H1 (cell line): ENCODE data around the gene EML4. TPM values are rescaled to one million over a fixed set of nuclear protein-coding genes. Genes with fewer than 3 reads are reported as not detected.
A peak's percentile ranks its signal among the peaks of the same experiment; 100 is the strongest.

Source experiments
- CTCF ChIA-PET: fragments of 300-600 bp; sonication (Branson Sonifier 250); formaldehyde crosslinking; loops from one replicate; lab custom pipeline; 2021; ENCODE audit not compliant: partially characterized antibody; lab: Charles Lee
- POLR2A ChIA-PET: fragments of 300-600 bp; sonication (Branson Sonifier 250); formaldehyde crosslinking; loops from one replicate; lab custom pipeline; 2021; ENCODE audit warnings: inconsistent platforms; ENCODE audit not compliant: partially characterized antibody; lab: Charles Lee
- DNase-seq, 2 experiments: peaks; one replicate each; pipeline versions ENCODE4 v3.0.0 to v3.0.0-alpha.2; 2010 to 2022; ENCODE audit warnings: low spot score in 2 of 2, low read depth in 1 of 2, mixed read lengths in 1 of 2
- FAIRE-seq: peaks from 2 replicates; lab custom pipeline; 2011; peaks lifted over from hg19 to GRCh38; lab: Jason Lieb, UNC
- H2AFZ ChIP-seq: 2 replicates; pipeline ENCODE4 v1.8.1; 2012; ENCODE audit warnings: low read length, inconsistent platforms
- H2AK5ac ChIP-seq: 2 replicates; pipeline ENCODE4 v1.6.1; 2013; ENCODE audit warnings: low read depth, low read length
- H2BK120ac ChIP-seq: replicated peaks from 2 replicates; pipeline ENCODE3; 2013; ENCODE audit warnings: low read depth, low read length, inconsistent platforms
- H2BK12ac ChIP-seq: 2 replicates; pipeline ENCODE4 v1.6.1; 2013; ENCODE audit warnings: low read depth, low read length
- H2BK15ac ChIP-seq: 2 replicates; pipeline ENCODE4 v1.6.1; 2013; ENCODE audit warnings: low read length
- H2BK20ac ChIP-seq: 2 replicates; pipeline ENCODE4 v1.6.1; 2013; ENCODE audit warnings: low read length
- H2BK5ac ChIP-seq: 2 replicates; pipeline ENCODE4 v1.6.1; 2013; ENCODE audit warnings: low read depth, low read length
- H3K14ac ChIP-seq: 2 replicates; pipeline ENCODE4 v1.6.1; 2013; ENCODE audit warnings: inconsistent platforms; ENCODE audit not compliant: insufficient read length
- H3K18ac ChIP-seq: 2 replicates; pipeline ENCODE4 v1.6.1; 2013; ENCODE audit warnings: low read length; ENCODE audit errors: extremely low read depth
- H3K23ac ChIP-seq: 2 replicates; pipeline ENCODE4 v1.6.1; 2013; ENCODE audit warnings: inconsistent platforms; ENCODE audit not compliant: insufficient read length
- H3K23me2 ChIP-seq: 2 replicates; pipeline ENCODE4 v1.6.1; 2013; ENCODE audit warnings: low read depth, low read length
- H3K27ac ChIP-seq: 2 replicates; pipeline ENCODE4 v1.6.1; 2011; ENCODE audit warnings: low read depth, low read length, inconsistent platforms
- H3K27me3 ChIP-seq, 4 experiments: replicated peaks in 1 of 4; 1 replicate in 1 of 4; 2 replicates in 3 of 4; pipeline versions ENCODE4 v1.6.1 to v1.8.1; 2011 to 2013; ENCODE audit warnings: low read length in 3 of 4, mild to moderate bottlenecking in 3 of 4, inconsistent platforms in 2 of 4, mixed read lengths in 2 of 4, moderate library complexity in 1 of 4; ENCODE audit not compliant: control insufficient read depth in 3 of 4, insufficient read depth in 3 of 4; ENCODE audit errors: extremely low read depth in 1 of 4
- H3K36me3 ChIP-seq, 4 experiments: 2 replicates each; pipeline versions ENCODE4 v1.6.1 to v1.8.1; 2011 to 2013; ENCODE audit warnings: mild to moderate bottlenecking in 4 of 4, low read length in 3 of 4, moderate library complexity in 2 of 4, control low read depth in 1 of 4, inconsistent platforms in 1 of 4; ENCODE audit not compliant: insufficient read depth in 4 of 4, control insufficient read depth in 2 of 4
- H3K4ac ChIP-seq: replicated peaks from 2 replicates; pipeline ENCODE3; 2013; ENCODE audit warnings: low read length, low read depth, mixed read lengths, inconsistent platforms; ENCODE audit not compliant: insufficient read length
- H3K4me1 ChIP-seq, 4 experiments: replicated peaks in 1 of 4; 1 replicate in 1 of 4; 2 replicates in 3 of 4; pipeline versions ENCODE4 v1.6.1 to v1.8.1; 2011 to 2013; ENCODE audit warnings: low read length in 3 of 4, inconsistent platforms in 2 of 4, mixed read lengths in 1 of 4; ENCODE audit not compliant: insufficient read depth in 4 of 4, control insufficient read depth in 3 of 4
- H3K4me2 ChIP-seq, 2 experiments: 2 replicates each; pipeline versions ENCODE4 v1.6.1 to v1.8.1; 2011 to 2013; ENCODE audit warnings: low read depth in 2 of 2, low read length in 2 of 2, control low read depth in 1 of 2, inconsistent platforms in 1 of 2, mild to moderate bottlenecking in 1 of 2; ENCODE audit not compliant: insufficient read depth in 1 of 2
- H3K4me3 ChIP-seq, 4 experiments: fragments of 200-600, 300-600 bp in 1 of 4; sonication (generic), shearing (Covaris generic), sonication (Bioruptor Twin) in 1 of 4; 2 replicates each; pipeline versions ENCODE4 v1.5.1 to v1.8.1; 2011 to 2016; ENCODE audit warnings: low read length in 4 of 4, low read depth in 3 of 4, control low read depth in 2 of 4, inconsistent platforms in 2 of 4, mild to moderate bottlenecking in 2 of 4, mixed read lengths in 1 of 4, moderate library complexity in 1 of 4; ENCODE audit not compliant: insufficient read depth in 2 of 4; ENCODE audit errors: extremely low read depth in 1 of 4
- H3K56ac ChIP-seq: replicated peaks from 2 replicates; pipeline ENCODE3; 2013; ENCODE audit warnings: low read depth, mild to moderate bottlenecking, mixed read lengths, low read length, inconsistent platforms; ENCODE audit not compliant: insufficient read length
- H3K79me1 ChIP-seq: 2 replicates; pipeline ENCODE4 v1.6.1; 2013; ENCODE audit warnings: low read depth, low read length, control low read depth
- H3K79me2 ChIP-seq, 2 experiments: 2 replicates each; pipeline versions ENCODE4 v1.6.1 to v1.8.1; 2012 to 2013; ENCODE audit warnings: low read length in 2 of 2, mild to moderate bottlenecking in 2 of 2, inconsistent platforms in 1 of 2; ENCODE audit not compliant: insufficient read depth in 2 of 2, control insufficient read depth in 1 of 2
- H3K9ac ChIP-seq, 4 experiments: replicated peaks in 1 of 4; 1 replicate in 1 of 4; 2 replicates in 3 of 4; pipeline versions ENCODE4 v1.6.1 to v1.8.1; 2011 to 2013; ENCODE audit warnings: low read depth in 3 of 4, low read length in 3 of 4, control low read depth in 2 of 4, mild to moderate bottlenecking in 2 of 4, moderate library complexity in 2 of 4, inconsistent platforms in 1 of 4; ENCODE audit errors: extremely low read depth in 1 of 4
- H3K9me3 ChIP-seq, 2 experiments: 2 replicates each; pipeline versions ENCODE4 v1.6.1 to v1.8.1; 2012 to 2013; ENCODE audit warnings: mild to moderate bottlenecking in 2 of 2, moderate library complexity in 2 of 2, control low read depth in 1 of 2, inconsistent platforms in 1 of 2, low read depth in 1 of 2, low read length in 1 of 2, mixed read lengths in 1 of 2; ENCODE audit not compliant: insufficient read depth in 2 of 2
- H4K20me1 ChIP-seq, 2 experiments: replicated peaks in 1 of 2; 2 replicates each; pipeline versions ENCODE3 to v1.8.1; 2011 to 2013; ENCODE audit warnings: inconsistent platforms in 2 of 2, low read length in 2 of 2, mild to moderate bottlenecking in 1 of 2; ENCODE audit not compliant: insufficient read depth in 2 of 2, control insufficient read depth in 1 of 2
- H4K5ac ChIP-seq: 2 replicates; pipeline ENCODE4 v1.6.1; 2013; ENCODE audit warnings: low read length, low read depth, mixed read lengths, inconsistent platforms; ENCODE audit not compliant: insufficient read length
- H4K8ac ChIP-seq: 2 replicates; pipeline ENCODE4 v1.8.0; 2013; ENCODE audit warnings: mild to moderate bottlenecking, moderate library complexity, low read length, inconsistent platforms; ENCODE audit not compliant: insufficient read depth; ENCODE audit errors: extremely low read depth
- H4K91ac ChIP-seq: replicated peaks from 2 replicates; pipeline ENCODE3; 2013; ENCODE audit warnings: low read length, mixed read lengths, inconsistent platforms; ENCODE audit not compliant: insufficient read length
- BRCA1 ChIP-seq: IDR thresholded peaks from 2 replicates; pipeline ENCODE4 v1.6.1; 2012; ENCODE audit warnings: low read depth, low read length, improper control_type of control experiment
- CEBPB ChIP-seq: IDR thresholded peaks from 2 replicates; pipeline ENCODE4 v1.6.1; 2012; ENCODE audit warnings: low read depth, low read length
- FOSL1 ChIP-seq: IDR thresholded peaks from 2 replicates; pipeline ENCODE4 v1.6.1; 2011; ENCODE audit warnings: mild to moderate bottlenecking, low read depth, low read length, moderate library complexity; ENCODE audit not compliant: insufficient read depth
- SIN3A ChIP-seq, 2 experiments: IDR thresholded peaks in 1 of 2; conservative IDR thresholded peaks in 1 of 2; 2 replicates each; pipeline ENCODE4 v1.6.1; 2011 to 2012; ENCODE audit warnings: low read length in 2 of 2, improper control_type of control experiment in 1 of 2, low read depth in 1 of 2, mild to moderate bottlenecking in 1 of 2
- TAF7 ChIP-seq: optimal IDR thresholded peaks from 2 replicates; pipeline ENCODE3; 2011; ENCODE audit warnings: low read depth, mild to moderate bottlenecking, inconsistent platforms, low read length, moderate library complexity, borderline replicate concordance
- TEAD4 ChIP-seq: IDR thresholded peaks from 2 replicates; pipeline ENCODE4 v1.6.1; 2012; ENCODE audit warnings: low read depth, low read length, inconsistent platforms, mixed read lengths
- USF2 ChIP-seq: IDR thresholded peaks from 2 replicates; pipeline ENCODE4 v1.6.1; 2011; ENCODE audit warnings: low read length, improper control_type of control experiment
- WGBS, 2 experiments: shearing (Covaris generic) in 1 of 2; methylation state at CpG; one replicate each; pipeline versions ENCODE4 v1.1.6 to v1.1.7; 2013 to 2015; ENCODE audit warnings: low lambda C conversion rate in 2 of 2, mixed read lengths in 2 of 2, inconsistent platforms in 1 of 2, low coverage in 1 of 2, missing lambda C conversion rate in 1 of 2; ENCODE audit not compliant: insufficient replicate concordance in 2 of 2, insufficient coverage in 1 of 2, insufficient read length in 1 of 2; ENCODE audit errors: extremely low coverage in 1 of 2, missing lambda C conversion rate in 1 of 2; 5-methylcytosine and 5-hydroxymethylcytosine counted together
- polyA plus RNA-seq, 7 experiments: library from polyadenylated mRNA; depleted of rRNA in 3 of 7; stranded (reverse) in 5 of 7; unstranded in 2 of 7; fragments of >200 nt in 5 of 7; fragments of 200-250 nt in 2 of 7; gene quantifications; 1 replicate in 5 of 7; 2 replicates in 1 of 7; 4 replicates in 1 of 7; pipeline versions ENCODE4 v1.2.1 to v1.2.3, GENCODE V29; 2011 to 2013; ENCODE audit warnings: missing spikeins in 2 of 7, mixed read lengths in 2 of 7
- total RNA-seq: library from RNA; stranded (reverse); fragmentation: NEBNext Ultra II Directional; extraction: Animal tissue kit (Norgen Biotek cat#: 25700); gene quantifications from 2 replicates; pipeline ENCODE4 v1.2.1, GENCODE V29; 2021

Gene EML4
- total and polyA plus RNA-seq, 2 of the 8 experiments (the other 6 are each of a cell fraction or from before 2014, with no cell fraction given) = 50.1 to 104 TPM

GRCh38 chr2:42156721-42157120, 12.4 kb upstream of the EML4 start:
- H3K27ac ChIP-seq = no peak overlapping the region
- no peak overlapping the region for H3K56ac ChIP-seq
- H3K4me1 ChIP-seq = peaks cover 0 to 5% (median 2%) of the 10 kb centered on the region in 4 experiments; a peak in 2 of 7 replicates
- ChIA-PET CTCF (interaction anchor here (0.7 to 1.6 kb wide), 7 partner anchors 10 to 62 kb away, joined by 3 to 5 read pairs (median 3); no protein-coding TSS in a partner anchor), POLR2A (interaction anchor here (1.0 to 1.9 kb wide), 2 partner anchors 9 to 15 kb away, joined by 3 to 5 read pairs; no protein-coding TSS in a partner anchor)
- H3K23me2 ChIP-seq = peaks cover 2% of the 10 kb centered on the region; the same call in 1 of the 2 replicates
- H3K14ac ChIP-seq = no peak overlapping the region
- no peak for FAIRE-seq
- H3K18ac ChIP-seq = no peak overlapping the region
- no peak overlapping the region for H2BK5ac ChIP-seq
- no peak overlapping the region for H4K8ac ChIP-seq
- H2BK12ac ChIP-seq = no peak overlapping the region
- H2AK5ac ChIP-seq = no peak overlapping the region
- no peaks in the 10 kb centered on the region for H3K36me3 ChIP-seq
- H2BK20ac ChIP-seq = no peak overlapping the region
- H3K4me3 ChIP-seq = no peak overlapping the region
- no peak overlapping the region for H3K9ac ChIP-seq
- H3K27me3 ChIP-seq = no peaks in the 10 kb centered on the region
- no peak overlapping the region for H4K5ac ChIP-seq
- H4K20me1 ChIP-seq = no peaks in the 10 kb centered on the region
- no peak for DNase-seq
- H3K4me2 ChIP-seq = no peak overlapping the region
- no peaks in the 10 kb centered on the region for H3K79me2 ChIP-seq
- H3K4ac ChIP-seq = no peak overlapping the region
- H2BK15ac ChIP-seq = no peak overlapping the region
- H3K79me1 ChIP-seq = no peaks in the 10 kb centered on the region
- no peak overlapping the region for H2BK120ac ChIP-seq
- no peak overlapping the region for H4K91ac ChIP-seq
- H3K23ac ChIP-seq = no peak overlapping the region
- 65% methylated on average over 4 of the region's 4 CpGs; no CpG with 5 or more reads in 1 of the 2 experiments for WGBS, 2 experiments
- H2AFZ ChIP-seq = no peak overlapping the region
- TF ChIP-seq BRCA1 (no peak), FOSL1 (no peak), SIN3A (conservative IDR thresholded peaks at IDR 0.05 in 1 of 2, IDR thresholded peaks at IDR 0.05 in 1 of 2; ENCODE audit: low read depth in 1 of 2, low read length in 2 of 2) (no peak), TEAD4 (peak; percentile 89), USF2 (no peak), CEBPB (no peak), TAF7 (no peak)
- H3K9me3 ChIP-seq = no peaks in the 10 kb centered on the region
